GM19099 (cell line): ENCODE data around the gene RFNG.

Source experiments
- POLR2A ChIP-seq: IDR thresholded peaks from 3 replicates; pipeline ENCODE4 v1.6.1; 2011; ENCODE audit warnings: low read depth; ENCODE audit not compliant: insufficient read length; ENCODE audit errors: extremely low read depth

The RFNG gene

DNA sequence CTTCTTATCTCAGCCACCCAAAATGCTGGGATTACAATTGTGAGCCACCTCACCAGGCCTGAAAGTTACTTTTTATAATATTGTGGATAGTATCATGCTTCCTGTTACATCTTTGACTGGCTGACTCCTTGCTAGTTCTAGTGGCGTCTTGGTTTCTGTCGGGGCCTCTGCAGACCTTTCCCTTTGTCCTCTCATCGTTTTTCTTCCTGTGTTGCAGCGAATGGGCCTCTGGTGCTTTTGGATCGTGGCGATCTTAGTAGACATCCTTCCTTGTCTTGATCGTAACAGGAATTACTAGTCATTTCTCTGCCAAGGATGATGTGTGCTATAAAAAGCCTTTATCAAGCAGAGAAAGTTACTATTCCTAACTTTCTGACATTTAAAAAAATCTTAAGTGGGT is 53.4 kb downstream of the RFNG start:
- no peak for TF ChIP-seq POLR2A
